ENCODE data around the gene GRAP. TPM values are rescaled to one million over a fixed set of nuclear protein-coding genes. Genes with fewer than 3 reads are reported as not detected.

GRAP gene
- total RNA-seq, 1 donor from 2014 or later: 24.5 TPM

DNA sequence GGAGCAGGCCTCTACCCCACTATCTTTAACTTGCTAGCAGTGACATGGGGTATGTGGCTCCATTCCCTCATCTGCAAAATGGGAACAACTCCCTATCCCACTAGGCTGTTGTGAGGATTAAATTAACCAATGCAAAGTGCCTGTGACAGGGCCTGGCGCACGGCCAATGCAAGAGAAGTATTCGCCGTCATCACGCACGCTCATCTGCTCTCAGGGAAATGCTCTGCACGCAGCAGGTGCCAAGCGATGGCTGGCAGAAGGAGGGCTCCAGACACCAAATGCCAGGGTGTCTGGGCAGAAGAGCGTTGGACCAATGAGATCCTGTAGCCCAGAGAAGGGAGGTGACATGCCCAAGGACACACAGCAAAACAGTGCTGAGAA lies 59.5 kb downstream of the GRAP start:
- intact Hi-C loops (cut with micrococcal nuclease): no loop called here

DNA sequence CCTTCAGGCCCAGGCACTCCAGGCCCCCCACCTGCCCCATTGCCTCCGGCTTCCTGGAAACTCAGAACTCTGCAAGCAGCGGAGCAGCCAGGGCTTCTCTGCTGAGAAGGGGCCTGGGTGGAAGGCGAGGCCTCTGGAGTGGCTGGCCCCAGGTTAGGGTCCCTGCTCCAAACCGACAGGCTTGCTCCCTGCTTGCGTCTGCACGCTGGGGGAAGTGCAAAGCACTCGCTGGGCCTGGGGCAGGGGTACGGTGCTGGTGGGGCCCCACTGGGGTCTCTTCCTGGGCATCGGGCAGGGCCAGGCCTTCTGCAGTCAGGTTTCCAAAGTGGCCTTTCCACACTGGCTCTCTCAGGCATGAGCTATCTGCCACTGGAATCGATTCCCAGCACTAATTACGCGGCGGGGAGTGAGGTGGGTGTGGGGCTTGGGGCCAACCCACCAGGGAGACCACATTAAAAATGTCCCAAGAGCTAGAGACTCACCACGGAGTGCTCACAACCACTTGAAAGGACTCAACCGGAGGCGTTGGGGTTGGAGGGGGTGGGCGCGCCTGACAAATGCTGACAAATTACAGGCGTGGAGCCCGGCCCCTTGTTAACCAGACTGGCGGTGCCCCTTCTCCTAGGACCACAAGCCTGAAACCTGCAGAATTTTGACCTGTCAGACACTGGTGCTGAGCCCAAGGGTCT lies 60.1 kb downstream of the GRAP start:
- intact Hi-C loops (cut with micrococcal nuclease): no loop called here

DNA sequence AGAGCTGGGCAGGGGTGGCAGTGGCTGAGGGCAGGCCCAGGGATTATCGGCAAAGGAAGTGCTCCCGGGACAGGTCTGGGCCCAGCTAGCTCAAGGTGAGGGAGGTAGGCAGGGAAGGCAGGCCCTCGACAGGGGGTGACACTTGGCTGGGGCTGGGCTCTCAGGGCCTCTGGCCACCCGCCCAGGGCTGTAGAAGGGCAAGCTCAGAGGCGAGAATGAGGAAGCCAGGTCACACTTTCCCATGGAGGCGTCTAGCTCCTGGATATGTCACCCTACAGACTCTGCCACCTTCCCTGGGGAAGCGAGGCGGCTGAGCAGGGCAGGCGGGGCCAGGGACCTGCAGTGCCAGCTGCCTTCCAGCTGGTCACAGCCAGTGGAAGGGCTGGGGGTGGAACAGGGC lies 61.3 kb downstream of the GRAP start:
- intact Hi-C loops (cut with micrococcal nuclease): no loop called here

DNA sequence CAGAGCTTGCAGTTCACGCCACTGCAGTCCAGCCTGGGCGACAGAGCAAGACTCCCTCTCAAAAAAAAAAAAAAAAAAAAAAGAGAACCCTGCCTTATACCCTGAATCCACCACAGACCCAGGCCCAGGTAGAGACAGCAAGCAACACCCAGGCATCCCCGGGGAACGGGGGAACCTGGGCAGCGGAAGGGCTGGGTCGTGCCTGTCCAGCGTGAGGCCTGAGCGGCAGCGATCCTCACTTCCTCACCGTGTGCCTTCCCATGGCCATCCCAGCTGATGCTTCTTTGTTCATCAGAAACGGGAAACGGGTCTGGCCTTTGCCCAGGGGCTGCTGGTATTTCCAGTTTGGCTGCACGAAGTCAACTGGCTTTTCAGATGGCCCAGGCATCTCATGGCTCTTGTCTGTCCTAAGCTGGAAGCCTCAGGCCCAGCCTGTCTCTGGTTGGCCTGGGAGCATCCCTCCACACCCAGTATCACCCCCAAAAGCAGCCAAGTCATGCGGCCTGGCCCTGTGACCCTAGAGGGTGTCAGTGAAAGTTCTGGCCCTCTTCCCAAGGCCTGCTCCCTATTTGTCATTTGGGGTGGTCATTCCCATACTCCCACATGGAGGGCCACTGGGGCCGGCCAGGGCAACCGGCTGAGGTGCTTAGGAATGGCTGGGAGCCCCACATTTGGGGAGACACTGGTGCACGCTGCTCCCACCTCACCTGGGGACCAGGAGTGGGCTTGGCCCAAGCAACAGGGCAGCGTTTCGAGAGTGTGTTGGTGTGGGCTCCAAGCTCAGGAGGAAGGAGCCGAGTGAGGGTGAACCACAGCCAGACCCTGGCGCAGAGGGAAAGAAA lies 62.3 kb downstream of the GRAP start:
- intact Hi-C loops (cut with micrococcal nuclease): no loop called here

DNA sequence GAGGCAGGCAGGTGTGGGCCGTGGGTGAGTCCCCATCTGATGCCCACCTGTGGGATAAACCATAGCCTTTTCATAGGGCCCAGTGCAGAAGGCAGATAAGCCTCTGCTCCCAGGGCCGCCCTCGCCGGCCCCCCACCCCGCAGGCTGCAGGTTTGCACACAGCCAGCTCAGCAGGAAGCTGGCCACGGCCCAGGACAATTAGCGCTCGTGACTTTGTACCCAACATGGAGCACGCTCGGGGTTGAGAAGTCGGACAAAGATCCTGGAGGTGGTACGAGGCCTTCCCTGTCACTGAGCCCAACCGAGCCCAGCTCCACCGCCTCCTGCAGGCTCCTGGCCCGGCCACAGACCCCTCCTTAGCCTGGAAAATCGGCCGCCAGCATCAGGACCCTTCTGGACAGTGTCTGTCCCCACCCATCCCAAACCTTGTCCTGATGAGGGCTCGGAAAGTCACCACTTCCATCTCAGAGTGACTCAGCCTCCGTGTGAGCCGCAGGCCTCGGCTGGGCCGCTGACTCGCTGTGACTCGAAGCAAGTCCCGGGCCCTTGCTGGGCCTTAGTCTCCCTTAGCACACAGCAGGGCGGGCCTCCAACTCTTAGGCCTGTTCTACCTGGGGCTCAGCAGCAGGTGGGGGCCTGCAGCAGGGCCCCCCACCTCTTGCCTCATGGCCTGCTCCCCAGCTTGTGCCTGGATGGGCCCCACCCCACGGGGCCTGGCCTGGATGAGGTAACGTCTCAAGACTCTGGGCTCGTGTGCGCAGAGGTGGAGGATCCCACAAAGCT lies 64.9 kb downstream of the GRAP start:
- intact Hi-C loops (cut with micrococcal nuclease): no loop called here

DNA sequence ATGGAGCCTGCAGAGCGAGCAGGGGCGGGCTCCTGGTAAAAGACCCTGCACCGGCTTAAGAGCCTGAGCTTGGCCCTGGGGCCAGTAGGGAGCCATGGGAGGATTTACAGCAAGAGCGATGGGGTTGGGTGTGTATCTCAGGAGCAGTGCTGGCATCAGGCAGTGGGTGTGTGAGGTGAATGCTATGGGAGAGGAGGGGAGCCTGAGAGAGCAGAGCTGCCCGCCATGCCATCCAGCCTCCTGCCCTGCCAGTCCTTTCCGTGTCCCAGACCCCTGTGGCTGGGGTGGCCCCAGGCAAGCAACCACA lies 65.5 kb downstream of the GRAP start:
- intact Hi-C loops (cut with micrococcal nuclease): no loop called here

DNA sequence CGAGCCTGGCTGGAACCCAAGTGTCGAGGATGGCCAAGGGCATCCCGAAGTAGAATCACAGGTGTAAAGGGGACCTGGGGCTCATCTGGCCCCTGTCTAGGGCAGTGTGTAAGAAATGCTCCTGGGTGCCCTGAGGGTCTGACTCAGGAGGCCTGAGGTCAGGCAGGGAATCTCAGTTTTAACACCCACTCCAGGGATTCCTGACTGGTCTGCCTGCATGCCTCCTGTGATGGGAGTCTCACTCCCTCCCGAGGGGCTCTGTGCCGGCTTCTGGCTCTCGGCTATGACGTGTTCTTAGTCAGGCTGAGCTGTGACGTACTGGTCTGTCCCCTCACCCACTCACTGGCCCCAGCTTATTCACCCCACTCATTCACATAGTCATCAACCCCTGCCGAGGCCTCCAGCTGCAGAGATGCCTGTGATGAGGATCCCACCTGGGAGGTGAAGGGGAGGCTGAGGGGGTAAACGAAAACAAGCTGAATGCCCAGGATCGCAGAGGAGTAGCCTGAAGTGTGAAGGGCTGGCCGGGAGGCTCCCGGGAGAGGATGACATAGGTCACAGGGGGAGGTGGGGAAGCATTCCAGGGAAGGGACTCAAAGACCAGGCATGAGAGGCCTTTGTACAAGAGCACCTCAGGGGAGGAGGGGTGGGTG lies 65.9 kb downstream of the GRAP start:
- intact Hi-C loops (cut with micrococcal nuclease): no loop called here

DNA sequence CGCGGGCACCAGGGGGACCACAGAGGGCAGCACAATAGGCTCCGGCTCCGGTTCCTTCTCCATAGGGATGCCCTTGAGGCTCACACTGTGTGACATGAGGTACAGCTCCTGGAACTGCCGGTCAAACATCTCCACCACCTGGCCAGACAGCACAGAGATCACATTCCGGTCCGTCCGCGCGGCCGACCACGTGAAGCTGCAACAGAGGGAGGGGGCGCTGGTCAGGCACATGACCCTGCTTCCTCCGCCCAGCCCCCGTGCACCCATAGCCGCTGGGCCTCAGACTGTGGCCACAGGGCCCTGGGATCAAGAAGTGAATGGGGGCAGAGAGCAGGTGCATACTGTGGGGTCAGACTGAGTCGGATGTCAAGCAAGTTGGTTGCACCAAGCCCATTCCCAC lies 68.1 kb downstream of the GRAP start:
- intact Hi-C loops (cut with micrococcal nuclease): no loop called here

DNA sequence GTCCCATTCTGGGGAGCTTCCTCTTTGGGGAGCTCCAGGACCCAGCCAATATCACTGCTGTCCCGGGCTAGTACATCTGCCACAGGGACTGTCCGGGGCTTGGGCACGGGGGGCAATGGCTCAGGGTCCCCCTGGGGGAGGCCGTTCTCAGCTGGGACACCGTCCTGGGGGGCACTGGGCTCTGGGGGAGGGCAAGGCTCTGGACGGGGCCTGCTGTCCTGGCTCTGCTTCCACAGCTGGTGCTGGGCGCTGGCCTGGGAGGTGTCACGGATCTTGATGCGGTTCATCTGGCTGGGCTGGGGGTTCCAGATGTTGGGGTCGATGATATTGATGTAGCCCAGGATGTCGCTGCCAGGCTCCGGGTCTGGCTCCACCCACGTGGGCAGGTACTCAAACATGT lies 68.7 kb downstream of the GRAP start:
- intact Hi-C loops (cut with micrococcal nuclease): no loop called here

DNA sequence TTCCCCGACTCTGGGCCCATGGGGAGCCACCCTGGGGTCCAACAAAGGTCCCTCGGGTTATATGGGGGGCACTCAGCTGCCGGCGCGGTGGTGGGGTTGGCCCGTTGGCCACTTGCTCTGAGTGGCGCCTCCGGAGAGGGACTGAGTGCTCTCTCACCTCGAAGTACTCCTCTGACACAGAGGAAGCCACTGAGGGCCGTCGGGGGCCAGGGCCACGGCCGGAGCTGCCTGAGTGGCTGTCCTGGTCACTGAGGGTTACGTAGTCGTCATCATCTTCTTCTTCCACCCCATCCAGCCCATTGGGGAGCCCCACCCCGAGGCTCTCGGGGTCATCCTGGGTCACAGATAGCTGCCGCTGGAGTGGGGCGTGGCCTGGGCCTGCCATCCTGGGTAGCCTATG lies 69.1 kb downstream of the GRAP start:
- intact Hi-C loops (cut with micrococcal nuclease): no loop called here

DNA sequence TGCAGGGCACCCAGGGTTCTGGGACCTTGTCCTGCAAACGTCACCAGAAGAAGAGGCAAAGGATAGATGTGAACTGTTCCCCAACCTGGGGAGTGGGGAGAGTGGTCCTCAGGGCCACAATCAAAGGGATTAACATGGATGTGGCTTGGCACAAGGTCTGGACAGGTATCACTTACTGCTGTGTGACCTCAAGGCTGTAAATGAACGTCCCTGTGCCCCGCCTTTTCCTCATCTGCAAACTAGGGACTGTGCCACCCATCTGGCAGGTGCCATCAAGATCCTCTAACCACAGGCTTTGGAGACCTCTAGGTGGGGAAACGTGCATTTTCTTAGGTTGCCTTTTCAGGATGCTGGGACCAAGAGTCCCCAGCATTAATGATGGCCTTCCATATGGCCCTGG lies 69.7 kb downstream of the GRAP start:
- intact Hi-C loops (cut with micrococcal nuclease): no loop called here

DNA sequence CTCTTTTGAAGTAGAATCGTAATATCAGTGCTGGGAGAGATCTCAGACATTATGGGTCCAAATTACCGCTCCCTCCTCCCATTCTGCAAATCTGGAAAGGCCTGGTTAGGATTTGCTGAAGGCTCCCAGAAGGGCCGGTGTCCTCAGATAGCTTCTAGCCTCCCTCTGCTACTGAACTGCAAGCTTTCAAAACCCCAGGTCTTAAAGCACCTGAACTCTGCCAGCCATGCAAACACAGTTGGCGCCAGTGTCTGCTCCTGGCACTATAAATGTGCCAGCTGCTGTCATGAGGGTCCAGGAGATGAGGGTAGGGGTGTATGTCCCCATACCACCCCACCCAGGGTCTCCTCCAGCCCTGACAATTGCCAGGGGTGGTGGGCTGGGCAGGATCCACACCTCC lies 70.6 kb downstream of the GRAP start:
- intact Hi-C loops (cut with micrococcal nuclease): no loop called here

DNA sequence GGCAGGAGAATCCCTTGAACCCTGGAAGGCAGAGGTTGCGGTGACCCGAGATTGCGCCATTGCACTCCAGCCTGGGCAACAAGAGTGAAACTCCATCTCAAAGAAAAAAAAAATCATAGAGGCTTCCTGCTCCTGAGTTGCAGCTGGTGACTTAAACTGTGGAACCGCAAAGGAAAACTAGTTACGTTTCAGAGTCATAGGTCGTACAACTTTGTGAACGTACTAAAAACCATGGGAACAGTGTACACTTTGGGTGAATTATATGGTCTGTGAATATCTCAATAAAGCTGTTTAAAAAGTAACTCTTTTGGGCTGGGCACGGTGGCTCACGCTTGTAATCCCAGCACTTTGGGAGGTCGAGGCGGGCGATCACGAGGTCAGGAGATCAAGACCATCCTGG lies 71.2 kb downstream of the GRAP start:
- intact Hi-C loops (cut with micrococcal nuclease): no loop called here

DNA sequence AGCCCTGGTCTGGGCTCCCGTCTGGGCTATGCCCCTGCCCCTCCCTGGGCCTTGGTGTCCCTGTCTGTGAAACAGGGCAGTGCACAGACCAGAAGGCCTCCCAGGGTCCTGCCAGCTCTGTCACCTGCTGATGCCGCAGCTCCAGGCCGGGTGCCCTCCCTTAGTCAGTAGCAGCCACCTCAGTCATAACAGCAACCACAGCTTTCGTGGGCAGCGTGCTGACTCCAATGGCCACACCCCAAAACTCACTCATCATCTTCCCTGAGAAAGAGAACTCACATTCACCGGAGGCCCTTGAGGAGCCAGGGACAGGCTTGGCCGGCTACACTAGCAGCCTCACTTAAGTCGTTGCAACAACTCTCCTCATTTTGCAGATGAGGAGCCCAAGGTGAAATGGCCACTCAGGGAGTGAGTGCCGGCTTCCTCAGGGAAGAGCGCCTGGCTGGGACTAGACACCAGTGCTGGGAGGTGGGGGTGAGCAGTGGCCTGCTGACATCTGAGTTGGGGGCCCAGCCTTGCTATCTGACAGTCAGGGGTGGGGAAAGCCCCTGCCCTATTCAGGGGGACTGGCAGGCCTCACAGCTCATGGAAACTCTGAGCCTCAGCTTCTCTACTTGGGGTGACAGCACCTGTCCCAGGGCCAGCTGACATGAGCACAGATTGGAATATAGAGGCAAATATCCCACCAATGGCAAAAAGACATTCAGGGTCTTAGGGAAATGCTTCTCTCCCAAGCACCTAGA lies 72.2 kb downstream of the GRAP start:
- intact Hi-C loops (cut with micrococcal nuclease): no loop called here

DNA sequence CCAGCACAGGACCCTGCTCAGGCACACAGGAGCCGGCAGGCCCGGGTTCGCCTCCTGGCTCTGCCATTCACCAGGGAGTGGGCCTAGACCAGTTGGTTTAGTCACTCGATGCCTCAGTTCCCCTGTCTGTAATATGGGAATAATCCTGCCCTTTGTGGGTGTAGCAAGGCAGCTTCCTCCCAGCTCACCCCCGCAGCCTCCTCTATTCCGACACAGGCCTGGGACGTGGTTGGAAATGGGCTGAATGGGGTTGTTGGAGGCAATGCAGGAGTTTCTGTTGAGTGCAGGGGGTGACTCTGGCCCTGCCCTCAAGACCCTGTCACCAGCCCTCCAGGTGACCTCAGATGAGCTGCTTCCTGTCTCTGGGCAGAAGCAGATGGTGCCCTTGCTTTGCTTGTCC lies 75.0 kb downstream of the GRAP start:
- intact Hi-C loops (cut with micrococcal nuclease): no loop called here

Other genes starting within 250 kb of the GRAP start
- 58.6 and 59.8 TPM in 2 replicates for gene PRPSAP2, start 188.8 kb downstream of the GRAP start, total RNA-seq
- gene SLC5A10, start 94.8 kb downstream of the GRAP start, total RNA-seq: not detected in 2 replicates
- gene FAM83G, start 42.2 kb downstream of the GRAP start, total RNA-seq: 11.0 and 11.4 TPM in 2 replicates
- gene GRAPL, start 80.6 kb upstream of the GRAP start, total RNA-seq: 18.1 and 19.8 TPM in 2 replicates
- 4.7 and 5.4 TPM in 2 replicates for gene EPN2, start 190.4 kb upstream of the GRAP start, total RNA-seq

Data from T-helper 2 cell treated with Interferon-gamma antibody and Interleukin-4, amounts not matched to agents 100 ng/mL and 5 ng/mL, for 36 hours (primary cell).